HepG2 (cell line): Measurements from ENCODE around the gene COG4. TPM values are rescaled to one million over a fixed set of nuclear protein-coding genes. Genes with fewer than 3 reads are reported as not detected.
A peak's percentile ranks its signal among the peaks of the same experiment; 100 is the strongest.

Source experiments
- ATAC-seq: fragments of 200-7000 bp; cut with Tn5 transposase; 3 replicates; pipeline ENCODE4 v1.9.1; 2020; ENCODE audit warnings: mild to moderate bottlenecking, moderate library complexity
- BruUV-seq: library from RNA; stranded (reverse); fragments of 400-500 nt; replicated peaks from 2 replicates; lab custom pipeline; 2021; lab: Mats Ljungman, UMichigan
- CTCF ChIA-PET: fragments of 300-600 bp; formaldehyde crosslinking; extraction: SDS; loops from one replicate; lab custom pipeline; 2021; ENCODE audit warnings: low total read pairs, inconsistent platforms, low intra/inter-chr PET ratio; lab: Yijun Ruan, JAX
- POLR2A ChIA-PET: fragments of 350-600 bp; sonication (Branson Sonifier 250); formaldehyde crosslinking; loops from one replicate; lab custom pipeline; 2020; ENCODE audit warnings: antibody characterized with exemption, inconsistent platforms; lab: Yijun Ruan, JAX
- DNase-seq: peaks from one replicate; pipeline ENCODE4 v3.0.0-alpha.2; 2015; ENCODE audit warnings: low spot score
- FAIRE-seq: peaks from 3 replicates; lab custom pipeline; 2011; peaks lifted over from hg19 to GRCh38; lab: Jason Lieb, UNC
- H2AFZ ChIP-seq: one replicate; pipeline ENCODE4 v1.6.1; 2011; ENCODE audit warnings: low read length, inconsistent platforms
- H3K27ac ChIP-seq: fragments of 300-600 bp; 3 replicates; pipeline ENCODE4 v1.8.0; 2011; ENCODE audit warnings: mixed run types, mild to moderate bottlenecking, mixed read lengths, low read length, inconsistent platforms; ENCODE audit not compliant: insufficient read depth; ENCODE audit errors: extremely low read length
- H3K27me3 ChIP-seq, 2 experiments: fragments of 200-600 bp in 1 of 2; 2 replicates in 1 of 2; 3 replicates in 1 of 2; pipeline versions ENCODE4 v1.6.0 to v1.8.0; 2011; ENCODE audit warnings: low read length in 2 of 2, mild to moderate bottlenecking in 2 of 2, moderate library complexity in 2 of 2, inconsistent platforms in 1 of 2; ENCODE audit not compliant: insufficient read depth in 2 of 2, control insufficient read depth in 1 of 2
- H3K36me3 ChIP-seq, 2 experiments: fragments of 200-600 bp in 1 of 2; replicated peaks in 1 of 2; 2 replicates in 1 of 2; 3 replicates in 1 of 2; pipeline versions ENCODE4 v1.5.1 to v1.8.0; 2011; ENCODE audit warnings: low read length in 2 of 2, inconsistent platforms in 1 of 2; ENCODE audit not compliant: insufficient read depth in 2 of 2, control insufficient read depth in 1 of 2
- H3K4me1 ChIP-seq: 2 replicates; pipeline ENCODE4 v1.5.1; 2012; ENCODE audit warnings: low read length, inconsistent platforms; ENCODE audit not compliant: insufficient read depth
- H3K4me2 ChIP-seq: 2 replicates; pipeline ENCODE4 v1.6.0; 2011; ENCODE audit warnings: low read depth, low read length, inconsistent platforms
- H3K4me3 ChIP-seq, 3 experiments: fragments of 200-600 bp in 1 of 3; sonication (generic), shearing (Covaris generic) in 1 of 3; replicated peaks in 1 of 3; 2 replicates each; pipeline ENCODE4 v1.5.1; 2011 to 2016; ENCODE audit warnings: low read length in 3 of 3, inconsistent platforms in 2 of 3, low read depth in 2 of 3, mild to moderate bottlenecking in 2 of 3, control low read depth in 1 of 3, mixed read lengths in 1 of 3; ENCODE audit not compliant: insufficient read depth in 1 of 3
- H3K79me2 ChIP-seq: one replicate; pipeline ENCODE4 v1.6.1; 2011; ENCODE audit warnings: low read length, inconsistent platforms; ENCODE audit not compliant: insufficient read depth
- H3K9ac ChIP-seq: 2 replicates; pipeline ENCODE4 v1.6.0; 2011; ENCODE audit warnings: mild to moderate bottlenecking, low read depth, low read length, inconsistent platforms; ENCODE audit not compliant: insufficient read depth
- H3K9me3 ChIP-seq: 2 replicates; pipeline ENCODE4 v1.5.1; 2012; ENCODE audit warnings: mild to moderate bottlenecking, low read length
- H4K20me1 ChIP-seq: 2 replicates; pipeline ENCODE4 v1.6.0; 2011; ENCODE audit warnings: inconsistent platforms, mild to moderate bottlenecking, low read length, moderate library complexity; ENCODE audit not compliant: insufficient read depth
- CBFB ChIP-seq: sonication (generic); formaldehyde crosslinking; IDR thresholded peaks from 2 replicates; pipeline ENCODE4 v1.4.0; 2020; ENCODE audit warnings: missing genetic modification reagents
- ETV5 ChIP-seq: IDR thresholded peaks from 2 replicates; pipeline ENCODE4 v1.6.1; 2018; ENCODE audit warnings: missing biosample characterization, missing genetic modification reagents, inconsistent platforms, borderline replicate concordance
- EZH2 ChIP-seq: conservative IDR thresholded peaks from 2 replicates; pipeline ENCODE4 v1.6.1; 2012; ENCODE audit warnings: mild to moderate bottlenecking, low read depth, low read length, moderate library complexity
- HDAC2 ChIP-seq: sonication (generic); formaldehyde crosslinking; IDR thresholded peaks from 2 replicates; pipeline ENCODE4 v1.4.0; 2020; ENCODE audit warnings: missing genetic modification reagents
- MED13 ChIP-seq: sonication (generic); formaldehyde crosslinking; IDR thresholded peaks from 2 replicates; pipeline ENCODE4 v1.5.0; 2020; ENCODE audit warnings: missing genetic modification reagents
- NFE2L2 ChIP-seq: fragments of 150-350 bp; IDR thresholded peaks from 2 replicates; pipeline ENCODE4 v1.6.1; 2014; ENCODE audit warnings: low read length
- NR2F6 ChIP-seq, 2 experiments: IDR thresholded peaks; 2 replicates each; pipeline ENCODE4 v1.6.1; 2016; ENCODE audit warnings: antibody characterized with exemption in 1 of 2, mild to moderate bottlenecking in 1 of 2
- RARA ChIP-seq: IDR thresholded peaks from 2 replicates; pipeline ENCODE4 v1.6.1; 2016; ENCODE audit warnings: missing genetic modification reagents, missing compliant biosample characterization
- RXRB ChIP-seq: IDR thresholded peaks from 2 replicates; pipeline ENCODE4 v1.6.1; 2016; ENCODE audit warnings: borderline replicate concordance, missing genetic modification reagents, missing compliant biosample characterization
- SRY ChIP-seq: sonication (generic); formaldehyde crosslinking; IDR thresholded peaks from 2 replicates; pipeline ENCODE4 v1.8.0; 2022; ENCODE audit warnings: mild to moderate bottlenecking, missing genetic modification reagents
- TBX3 ChIP-seq: fragments of 450-650 bp; IDR thresholded peaks from 2 replicates; pipeline ENCODE4 v1.6.1; 2017; ENCODE audit warnings: antibody characterized with exemption, mild to moderate bottlenecking, inconsistent platforms, borderline replicate concordance
- ZNF160 ChIP-seq: sonication (generic); formaldehyde crosslinking; IDR thresholded peaks from 2 replicates; pipeline ENCODE4 v1.8.0; 2022; ENCODE audit warnings: mild to moderate bottlenecking, inconsistent platforms, missing genetic modification reagents
- ZNF225 ChIP-seq: sonication (generic); formaldehyde crosslinking; IDR thresholded peaks from 2 replicates; pipeline ENCODE4 v1.4.0; 2020; ENCODE audit warnings: mild to moderate bottlenecking, missing genetic modification reagents
- ZNF235 ChIP-seq: sonication (generic); formaldehyde crosslinking; IDR thresholded peaks from 2 replicates; pipeline ENCODE4 v1.8.1; 2023; ENCODE audit warnings: mild to moderate bottlenecking, missing genetic modification reagents, borderline replicate concordance
- ZNF253 ChIP-seq: sonication (generic); formaldehyde crosslinking; IDR thresholded peaks from 2 replicates; pipeline ENCODE4 v1.8.0; 2022; ENCODE audit warnings: mild to moderate bottlenecking, missing genetic modification reagents, borderline replicate concordance
- ZNF766 ChIP-seq: sonication (generic); formaldehyde crosslinking; IDR thresholded peaks from 2 replicates; pipeline ENCODE4 v1.5.0; 2020; ENCODE audit warnings: missing genetic modification reagents, borderline replicate concordance
- ZNF883 ChIP-seq: sonication (generic); formaldehyde crosslinking; IDR thresholded peaks from 2 replicates; pipeline ENCODE4 v1.5.1; 2020; ENCODE audit warnings: mild to moderate bottlenecking, missing genetic modification reagents; ENCODE audit errors: not compliant biosample characterization
- WGBS: methylation state at CpG from one replicate; pipeline ENCODE4 v1.1.6; 2017; ENCODE audit warnings: low lambda C conversion rate; 5-methylcytosine and 5-hydroxymethylcytosine counted together
- in situ Hi-C: cut with HindIII; loops from 2 replicates; pipeline ENCODE4 v1.10.0; 2017; ENCODE audit warnings: low pct_unique_long_range_greater_than_20kb; ENCODE audit not compliant: extremely low pct_ligation_motif_present
- intact Hi-C: fragments of 100-400 bp; cut with micrococcal nuclease; formaldehyde crosslinking; loops from one replicate; pipeline ENCODE4 v1.10.0; 2022; ENCODE audit not compliant: unreplicated experiment
- polyA plus RNA-seq, 8 experiments: library from polyadenylated mRNA; depleted of rRNA in 3 of 8; stranded (reverse) in 7 of 8; unstranded in 1 of 8; fragments of >200 nt; fragmentation: Illumina TruSeq in 4 of 8; extraction: Trizol in 4 of 8; gene quantifications; 2 replicates each; pipeline versions ENCODE4 v1.2.1 to v1.2.3, GENCODE V29; 2011 to 2016; ENCODE audit warnings: low read depth in 4 of 8, missing spikeins in 1 of 8, mixed read lengths in 1 of 8; ENCODE audit not compliant: insufficient read depth in 1 of 8
- total RNA-seq, 5 experiments: library from RNA; depleted of rRNA; stranded (reverse); fragments of >200 nt; fragmentation: Illumina TruSeq; extraction: Trizol; gene quantifications; 2 replicates each; pipeline ENCODE4 v1.2.3, GENCODE V29; 2016; ENCODE audit warnings: low read depth in 1 of 5
- TF ChIP-seq, protein P1 (sequence below): sonication (generic); formaldehyde crosslinking; IDR thresholded peaks from 2 replicates; pipeline ENCODE4 v1.4.0; 2020; ENCODE audit warnings: missing genetic modification reagents, borderline replicate concordance
- TF ChIP-seq, protein P2 (sequence below): sonication (generic); formaldehyde crosslinking; IDR thresholded peaks from 2 replicates; pipeline ENCODE4 v1.9.0; 2022; ENCODE audit warnings: missing genetic modification reagents, mild to moderate bottlenecking, borderline replicate concordance

COG4 gene
- total and polyA plus RNA-seq, 2 of the 13 experiments (the other 11 are each of a cell fraction or from before 2014, with no cell fraction given), result 51.1 to 73.8 TPM

DNA sequence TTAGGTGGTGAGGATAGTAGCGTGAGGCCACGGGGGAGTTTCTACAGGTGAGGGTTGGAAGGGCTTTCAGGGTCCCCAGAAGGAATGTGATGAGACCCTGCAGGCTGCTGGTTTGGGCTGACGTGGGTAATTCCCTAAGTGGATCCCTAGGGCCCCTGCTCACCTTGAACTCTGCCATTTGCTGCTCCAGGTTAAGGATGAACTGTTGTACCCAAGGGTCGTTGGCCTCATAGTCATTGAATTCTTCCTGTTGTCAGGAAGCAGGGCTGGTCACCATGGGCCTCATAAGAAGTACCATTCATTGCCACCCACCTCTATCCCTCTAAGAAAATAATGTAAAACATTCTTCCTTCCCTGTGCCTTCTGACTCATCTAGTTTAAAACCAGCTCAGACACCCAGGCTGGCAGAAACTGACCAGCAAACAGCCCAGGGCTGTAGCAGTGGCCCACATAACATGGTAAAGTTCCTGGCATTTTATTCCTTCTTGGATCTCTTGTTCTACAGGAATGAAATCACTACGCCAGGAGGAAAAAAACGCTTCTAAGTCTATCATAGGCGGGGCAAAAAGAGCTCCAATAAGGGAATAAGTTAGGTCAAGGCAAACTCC is 41.3 kb downstream of the COG4 start:
- no peak for FAIRE-seq
- POLR2A ChIA-PET, result interaction anchor here (1.0 kb wide), 1 partner anchor 101 kb away, joined by 4 read pairs; no protein-coding TSS in a partner anchor
- no peak for TF ChIP-seq ZNF160 (CRISPR knock-in tag)
- TF ChIP-seq, protein P1, sequence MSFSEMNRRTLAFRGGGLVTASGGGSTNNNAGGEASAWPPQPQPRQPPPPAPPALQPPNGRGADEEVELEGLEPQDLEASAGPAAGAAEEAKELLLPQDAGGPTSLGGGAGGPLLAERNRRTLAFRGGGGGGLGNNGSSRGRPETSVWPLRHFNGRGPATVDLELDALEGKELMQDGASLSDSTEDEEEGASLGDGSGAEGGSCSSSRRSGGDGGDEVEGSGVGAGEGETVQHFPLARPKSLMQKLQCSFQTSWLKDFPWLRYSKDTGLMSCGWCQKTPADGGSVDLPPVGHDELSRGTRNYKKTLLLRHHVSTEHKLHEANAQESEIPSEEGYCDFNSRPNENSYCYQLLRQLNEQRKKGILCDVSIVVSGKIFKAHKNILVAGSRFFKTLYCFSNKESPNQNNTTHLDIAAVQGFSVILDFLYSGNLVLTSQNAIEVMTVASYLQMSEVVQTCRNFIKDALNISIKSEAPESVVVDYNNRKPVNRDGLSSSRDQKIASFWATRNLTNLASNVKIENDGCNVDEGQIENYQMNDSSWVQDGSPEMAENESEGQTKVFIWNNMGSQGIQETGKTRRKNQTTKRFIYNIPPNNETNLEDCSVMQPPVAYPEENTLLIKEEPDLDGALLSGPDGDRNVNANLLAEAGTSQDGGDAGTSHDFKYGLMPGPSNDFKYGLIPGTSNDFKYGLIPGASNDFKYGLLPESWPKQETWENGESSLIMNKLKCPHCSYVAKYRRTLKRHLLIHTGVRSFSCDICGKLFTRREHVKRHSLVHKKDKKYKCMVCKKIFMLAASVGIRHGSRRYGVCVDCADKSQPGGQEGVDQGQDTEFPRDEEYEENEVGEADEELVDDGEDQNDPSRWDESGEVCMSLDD, result no peak
- TF ChIP-seq ZNF253, result no peak
- TF ChIP-seq ZNF883, result no peak
- TF ChIP-seq SRY (CRISPR knock-in tag), result no peak
- TF ChIP-seq CBFB (CRISPR knock-in tag), result no peak
- TF ChIP-seq, protein P2, sequence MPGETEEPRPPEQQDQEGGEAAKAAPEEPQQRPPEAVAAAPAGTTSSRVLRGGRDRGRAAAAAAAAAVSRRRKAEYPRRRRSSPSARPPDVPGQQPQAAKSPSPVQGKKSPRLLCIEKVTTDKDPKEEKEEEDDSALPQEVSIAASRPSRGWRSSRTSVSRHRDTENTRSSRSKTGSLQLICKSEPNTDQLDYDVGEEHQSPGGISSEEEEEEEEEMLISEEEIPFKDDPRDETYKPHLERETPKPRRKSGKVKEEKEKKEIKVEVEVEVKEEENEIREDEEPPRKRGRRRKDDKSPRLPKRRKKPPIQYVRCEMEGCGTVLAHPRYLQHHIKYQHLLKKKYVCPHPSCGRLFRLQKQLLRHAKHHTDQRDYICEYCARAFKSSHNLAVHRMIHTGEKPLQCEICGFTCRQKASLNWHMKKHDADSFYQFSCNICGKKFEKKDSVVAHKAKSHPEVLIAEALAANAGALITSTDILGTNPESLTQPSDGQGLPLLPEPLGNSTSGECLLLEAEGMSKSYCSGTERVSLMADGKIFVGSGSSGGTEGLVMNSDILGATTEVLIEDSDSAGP (CRISPR knock-in tag), result peak; percentile 20; the same call in 1 of the 2 replicates
- 0 out of 2 replicates have a peak, but pooled peaks have one; percentile 10 for TF ChIP-seq HDAC2 (CRISPR knock-in tag)
- TF ChIP-seq ZNF766 (CRISPR knock-in tag), result peak; percentile 15; the same call in 1 of the 2 replicates
- 0 out of 2 replicates have a peak, but pooled peaks have one; percentile 8 for TF ChIP-seq RARA (CRISPR knock-in tag)
- TF ChIP-seq ZNF225, result no peak
- TF ChIP-seq RXRB (CRISPR knock-in tag), result 0 out of 2 replicates have a peak, but pooled peaks have one; percentile 26
- no peak for TF ChIP-seq EZH2
- 0 out of 2 replicates have a peak, but pooled peaks have one; percentile 26 for TF ChIP-seq NR2F6 (IDR thresholded peaks at IDR 0.05)
- TF ChIP-seq NR2F6 (CRISPR knock-in tag; IDR thresholded peaks at IDR 0.05), result no peak
- no peak for TF ChIP-seq NFE2L2
- no peak for TF ChIP-seq MED13 (CRISPR knock-in tag)
- no peak for TF ChIP-seq TBX3
- TF ChIP-seq ZNF235 (CRISPR knock-in tag), result no peak
- peak; percentile 25; the same call in 1 of the 2 replicates for TF ChIP-seq ETV5 (CRISPR knock-in tag)

More for the DNA sequence above, 41.3 kb downstream of the COG4 start:
- no TSS peak for BruUV-seq
- in situ Hi-C loops (no loop called here), intact Hi-C loops (no loop called here)
- H4K20me1 ChIP-seq, result no peaks in the 10 kb centered on the region
- WGBS, result 72% methylated on average over 7 of the region's 7 CpGs
- no peak for DNase-seq
- H3K27me3 ChIP-seq, result no peaks in the 10 kb centered on the region
- CTCF ChIA-PET, result no interaction called here
- H3K4me2 ChIP-seq, result no peak overlapping the region
- no peaks in the 10 kb centered on the region for H3K9me3 ChIP-seq
- H3K79me2 ChIP-seq, result no peaks in the 10 kb centered on the region
- no peak overlapping the region for H3K9ac ChIP-seq
- H2AFZ ChIP-seq, result no peak overlapping the region
- peaks cover 32 to 58% of the 10 kb centered on the region in 2 experiments for H3K36me3 ChIP-seq
- H3K27ac ChIP-seq, result peak overlapping the region; percentile 22
- ATAC-seq, result peak; percentile 16
- peaks cover 12% of the 10 kb centered on the region for H3K4me1 ChIP-seq
- no peak overlapping the region for H3K4me3 ChIP-seq
